ENCODE results near the gene HSPA12B. TPM values are rescaled to one million over a fixed set of nuclear protein-coding genes. Genes with fewer than 3 reads are reported as not detected.

The HSPA12B gene
- total and polyA plus RNA-seq, 9 of the 15 experiments (the other 6 are each of a cell fraction or from before 2014, with no cell fraction given): 0.03 to 0.07 TPM; not detected in 7

DNA sequence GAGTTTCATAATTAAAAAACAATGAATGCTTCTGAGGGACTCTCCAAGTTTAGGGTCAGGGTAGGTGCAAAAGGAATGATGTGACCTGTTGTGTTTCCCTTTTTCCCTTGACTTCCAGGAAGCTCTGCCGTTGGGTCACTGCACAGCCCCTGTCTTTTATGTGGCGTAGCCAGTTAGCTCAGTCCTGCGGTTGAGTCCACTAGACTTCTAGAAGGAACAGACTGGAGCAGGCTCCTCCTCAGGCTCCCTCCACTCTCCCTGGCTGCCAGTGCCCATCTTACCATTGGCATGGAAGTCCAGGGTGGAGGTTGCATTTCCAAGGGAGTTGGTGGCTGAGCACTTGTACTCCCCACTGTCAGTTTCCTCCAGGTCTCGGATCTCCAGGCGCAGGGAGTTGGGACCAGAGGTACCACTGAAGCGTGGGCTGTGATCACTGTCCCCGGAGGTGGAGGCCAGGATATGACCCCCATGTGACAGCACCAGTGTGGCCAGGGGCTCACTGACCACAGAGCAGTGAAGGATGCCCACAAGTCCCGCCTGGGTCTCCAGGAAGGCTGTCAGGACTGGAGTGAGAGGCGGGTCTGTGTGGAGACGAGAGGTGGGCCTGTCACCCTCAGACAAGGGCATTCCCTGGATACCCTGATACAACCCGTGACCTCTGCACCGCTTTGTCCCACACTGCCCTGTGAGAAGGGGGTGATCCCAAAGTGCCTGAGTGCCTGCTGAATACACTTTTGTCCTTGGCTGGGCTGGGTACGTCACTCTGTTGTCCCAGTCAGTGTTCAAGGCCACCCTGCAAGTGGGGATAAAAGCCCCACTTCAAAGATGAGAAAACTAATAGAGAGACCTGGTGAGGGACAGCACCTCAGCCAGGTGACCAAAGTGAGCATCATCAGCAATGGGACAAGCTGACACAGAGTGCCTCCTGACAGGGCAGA lies 31.2 kb upstream of the HSPA12B start:
- POLR2A ChIA-PET: interaction anchor here (0.7 kb wide), 1 partner anchor 84 kb away, joined by 3 read pairs; no protein-coding TSS in a partner anchor
- CTCF ChIA-PET (ENCODE audit: low intra/inter-chr PET ratio): no interaction called here
- peaks cover 0 to 51% of the 10 kb centered on the region in 2 experiments; a peak in 3 of 5 replicates for H3K27me3 ChIP-seq (ENCODE audit: control insufficient read depth in 2 of 2, insufficient read depth in 2 of 2, low read length in 2 of 2)
- no peak overlapping the region for H3K4me2 ChIP-seq (ENCODE audit: insufficient read depth, low read length)
- BruUV-seq (replicated peaks): no TSS peak
- ATAC-seq (no peak), FAIRE-seq (no peak), DNase-seq (ENCODE audit: extremely low read depth in 1 of 4, low spot score in 3 of 4) (no peak)
- intact Hi-C loops (cut with micrococcal nuclease) (no loop called here), in situ Hi-C loops (cut with MboI) (no loop called here)
- H3K9me1 ChIP-seq (ENCODE audit: control insufficient read depth, insufficient read depth, low read length): no peaks in the 10 kb centered on the region
- peaks cover 0 to 18% of the 10 kb centered on the region in 2 experiments; a peak in 2 of 5 replicates for H3K4me1 ChIP-seq (replicated peaks in 1 of 2; ENCODE audit: control insufficient read depth in 2 of 2, insufficient read depth in 2 of 2, low read length in 2 of 2)
- H2AFZ ChIP-seq (ENCODE audit: low read depth, low read length): no peak overlapping the region
- H3K4me3 ChIP-seq: no peak overlapping the region
- no peak overlapping the region for H3K27ac ChIP-seq (ENCODE audit: extremely low read depth, low read depth, low read length)
- H3K9ac ChIP-seq (ENCODE audit: insufficient read depth in 1 of 2, low read depth in 2 of 2, low read length in 2 of 2): no peak overlapping the region; a peak in 1 of 4 replicates
- no peaks in the 10 kb centered on the region for H3K79me2 ChIP-seq (ENCODE audit: control insufficient read depth, insufficient read depth, low read length)
- H4K20me1 ChIP-seq (replicated peaks; ENCODE audit: control insufficient read depth, insufficient read depth, low read length): no peaks in the 10 kb centered on the region
- no peaks in the 10 kb centered on the region for H3K9me3 ChIP-seq (replicated peaks; ENCODE audit: control insufficient read depth, insufficient read depth, low read depth, low read length)
- no peaks in the 10 kb centered on the region for H3K36me3 ChIP-seq (ENCODE audit: control insufficient read depth, insufficient read depth, low read length)
- WGBS (ENCODE audit: insufficient coverage, low coverage, missing lambda C conversion rate): 2% methylated on average over 13 of the region's 13 CpGs
- TF ChIP-seq, protein P1, sequence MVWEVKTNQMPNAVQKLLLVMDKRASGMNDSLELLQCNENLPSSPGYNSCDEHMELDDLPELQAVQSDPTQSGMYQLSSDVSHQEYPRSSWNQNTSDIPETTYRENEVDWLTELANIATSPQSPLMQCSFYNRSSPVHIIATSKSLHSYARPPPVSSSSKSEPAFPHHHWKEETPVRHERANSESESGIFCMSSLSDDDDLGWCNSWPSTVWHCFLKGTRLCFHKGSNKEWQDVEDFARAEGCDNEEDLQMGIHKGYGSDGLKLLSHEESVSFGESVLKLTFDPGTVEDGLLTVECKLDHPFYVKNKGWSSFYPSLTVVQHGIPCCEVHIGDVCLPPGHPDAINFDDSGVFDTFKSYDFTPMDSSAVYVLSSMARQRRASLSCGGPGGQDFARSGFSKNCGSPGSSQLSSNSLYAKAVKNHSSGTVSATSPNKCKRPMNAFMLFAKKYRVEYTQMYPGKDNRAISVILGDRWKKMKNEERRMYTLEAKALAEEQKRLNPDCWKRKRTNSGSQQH (CRISPR knock-in tag; IDR thresholded peaks at IDR 0.05): no peak
- TF ChIP-seq, protein P2, sequence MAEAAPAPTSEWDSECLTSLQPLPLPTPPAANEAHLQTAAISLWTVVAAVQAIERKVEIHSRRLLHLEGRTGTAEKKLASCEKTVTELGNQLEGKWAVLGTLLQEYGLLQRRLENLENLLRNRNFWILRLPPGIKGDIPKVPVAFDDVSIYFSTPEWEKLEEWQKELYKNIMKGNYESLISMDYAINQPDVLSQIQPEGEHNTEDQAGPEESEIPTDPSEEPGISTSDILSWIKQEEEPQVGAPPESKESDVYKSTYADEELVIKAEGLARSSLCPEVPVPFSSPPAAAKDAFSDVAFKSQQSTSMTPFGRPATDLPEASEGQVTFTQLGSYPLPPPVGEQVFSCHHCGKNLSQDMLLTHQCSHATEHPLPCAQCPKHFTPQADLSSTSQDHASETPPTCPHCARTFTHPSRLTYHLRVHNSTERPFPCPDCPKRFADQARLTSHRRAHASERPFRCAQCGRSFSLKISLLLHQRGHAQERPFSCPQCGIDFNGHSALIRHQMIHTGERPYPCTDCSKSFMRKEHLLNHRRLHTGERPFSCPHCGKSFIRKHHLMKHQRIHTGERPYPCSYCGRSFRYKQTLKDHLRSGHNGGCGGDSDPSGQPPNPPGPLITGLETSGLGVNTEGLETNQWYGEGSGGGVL (CRISPR knock-in tag; IDR thresholded peaks at IDR 0.05): no peak
- TF ChIP-seq, protein P3, sequence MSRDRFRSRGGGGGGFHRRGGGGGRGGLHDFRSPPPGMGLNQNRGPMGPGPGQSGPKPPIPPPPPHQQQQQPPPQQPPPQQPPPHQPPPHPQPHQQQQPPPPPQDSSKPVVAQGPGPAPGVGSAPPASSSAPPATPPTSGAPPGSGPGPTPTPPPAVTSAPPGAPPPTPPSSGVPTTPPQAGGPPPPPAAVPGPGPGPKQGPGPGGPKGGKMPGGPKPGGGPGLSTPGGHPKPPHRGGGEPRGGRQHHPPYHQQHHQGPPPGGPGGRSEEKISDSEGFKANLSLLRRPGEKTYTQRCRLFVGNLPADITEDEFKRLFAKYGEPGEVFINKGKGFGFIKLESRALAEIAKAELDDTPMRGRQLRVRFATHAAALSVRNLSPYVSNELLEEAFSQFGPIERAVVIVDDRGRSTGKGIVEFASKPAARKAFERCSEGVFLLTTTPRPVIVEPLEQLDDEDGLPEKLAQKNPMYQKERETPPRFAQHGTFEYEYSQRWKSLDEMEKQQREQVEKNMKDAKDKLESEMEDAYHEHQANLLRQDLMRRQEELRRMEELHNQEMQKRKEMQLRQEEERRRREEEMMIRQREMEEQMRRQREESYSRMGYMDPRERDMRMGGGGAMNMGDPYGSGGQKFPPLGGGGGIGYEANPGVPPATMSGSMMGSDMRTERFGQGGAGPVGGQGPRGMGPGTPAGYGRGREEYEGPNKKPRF (IDR thresholded peaks at IDR 0.05; ENCODE audit: low read depth, low read length): no peak
- no peak for TF ChIP-seq SOX6 (IDR thresholded peaks at IDR 0.05)
- TF ChIP-seq ELF4 (CRISPR knock-in tag; IDR thresholded peaks at IDR 0.05): no peak
- no peak for TF ChIP-seq MYBL2 (IDR thresholded peaks at IDR 0.05; ENCODE audit: low read depth)
- TF ChIP-seq MYBL2 (CRISPR knock-in tag; IDR thresholded peaks at IDR 0.05; ENCODE audit: borderline replicate concordance): no peak
- TF ChIP-seq RAD51 (IDR thresholded peaks at IDR 0.05; ENCODE audit: borderline replicate concordance, low read depth): no peak
- TF ChIP-seq HNRNPH1 (optimal IDR thresholded peaks at IDR 0.05; ENCODE audit: low read depth, low read length): no peak
- TF ChIP-seq, protein P4, sequence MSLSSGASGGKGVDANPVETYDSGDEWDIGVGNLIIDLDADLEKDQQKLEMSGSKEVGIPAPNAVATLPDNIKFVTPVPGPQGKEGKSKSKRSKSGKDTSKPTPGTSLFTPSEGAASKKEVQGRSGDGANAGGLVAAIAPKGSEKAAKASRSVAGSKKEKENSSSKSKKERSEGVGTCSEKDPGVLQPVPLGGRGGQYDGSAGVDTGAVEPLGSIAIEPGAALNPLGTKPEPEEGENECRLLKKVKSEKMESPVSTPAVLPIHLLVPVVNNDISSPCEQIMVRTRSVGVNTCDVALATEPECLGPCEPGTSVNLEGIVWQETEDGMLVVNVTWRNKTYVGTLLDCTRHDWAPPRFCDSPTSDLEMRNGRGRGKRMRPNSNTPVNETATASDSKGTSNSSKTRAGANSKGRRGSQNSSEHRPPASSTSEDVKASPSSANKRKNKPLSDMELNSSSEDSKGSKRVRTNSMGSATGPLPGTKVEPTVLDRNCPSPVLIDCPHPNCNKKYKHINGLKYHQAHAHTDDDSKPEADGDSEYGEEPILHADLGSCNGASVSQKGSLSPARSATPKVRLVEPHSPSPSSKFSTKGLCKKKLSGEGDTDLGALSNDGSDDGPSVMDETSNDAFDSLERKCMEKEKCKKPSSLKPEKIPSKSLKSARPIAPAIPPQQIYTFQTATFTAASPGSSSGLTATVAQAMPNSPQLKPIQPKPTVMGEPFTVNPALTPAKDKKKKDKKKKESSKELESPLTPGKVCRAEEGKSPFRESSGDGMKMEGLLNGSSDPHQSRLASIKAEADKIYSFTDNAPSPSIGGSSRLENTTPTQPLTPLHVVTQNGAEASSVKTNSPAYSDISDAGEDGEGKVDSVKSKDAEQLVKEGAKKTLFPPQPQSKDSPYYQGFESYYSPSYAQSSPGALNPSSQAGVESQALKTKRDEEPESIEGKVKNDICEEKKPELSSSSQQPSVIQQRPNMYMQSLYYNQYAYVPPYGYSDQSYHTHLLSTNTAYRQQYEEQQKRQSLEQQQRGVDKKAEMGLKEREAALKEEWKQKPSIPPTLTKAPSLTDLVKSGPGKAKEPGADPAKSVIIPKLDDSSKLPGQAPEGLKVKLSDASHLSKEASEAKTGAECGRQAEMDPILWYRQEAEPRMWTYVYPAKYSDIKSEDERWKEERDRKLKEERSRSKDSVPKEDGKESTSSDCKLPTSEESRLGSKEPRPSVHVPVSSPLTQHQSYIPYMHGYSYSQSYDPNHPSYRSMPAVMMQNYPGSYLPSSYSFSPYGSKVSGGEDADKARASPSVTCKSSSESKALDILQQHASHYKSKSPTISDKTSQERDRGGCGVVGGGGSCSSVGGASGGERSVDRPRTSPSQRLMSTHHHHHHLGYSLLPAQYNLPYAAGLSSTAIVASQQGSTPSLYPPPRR (CRISPR knock-in tag; IDR thresholded peaks at IDR 0.05; ENCODE audit: borderline replicate concordance): no peak

Data from K562 (cell line).